GM18873 (cell line): ENCODE measurements around the gene RPS3.
"Not testable (repeated sequence)": the region's sequence is repeated elsewhere in the genome, so short reads cannot be mapped to it uniquely, and the experiment has no call there.

Experiments used
- ATAC-seq: cut with Tn5 transposase; IDR thresholded peaks from one replicate; pipeline ENCODE4 v1.9.1; 2021; ENCODE audit warnings: mild to moderate bottlenecking, moderate library complexity, moderate number of reproducible peaks; ENCODE audit not compliant: unreplicated experiment, low FRiP score

The RPS3 gene

DNA sequence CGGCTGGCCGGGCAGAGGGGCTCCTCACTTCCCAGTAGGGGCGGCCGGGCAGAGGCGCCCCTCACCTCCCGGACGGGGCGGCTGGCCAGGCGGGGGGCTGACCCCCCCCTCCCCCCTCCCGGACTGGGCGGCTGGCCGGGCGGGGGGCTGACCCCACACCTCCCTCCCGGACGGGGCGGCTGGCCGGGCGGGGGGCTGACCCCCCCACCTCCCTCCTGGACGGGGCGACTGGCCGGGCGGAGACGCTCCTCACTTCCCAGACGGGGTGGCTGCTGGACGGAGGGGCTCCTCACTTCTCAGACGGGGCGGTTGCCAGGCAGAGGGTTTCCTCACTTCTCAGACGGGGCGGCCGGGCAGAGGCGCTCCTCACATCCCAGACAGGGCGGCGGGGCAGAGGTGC is 10.7 kb downstream of the RPS3 start:
- not testable (repeated sequence) for ATAC-seq

DNA sequence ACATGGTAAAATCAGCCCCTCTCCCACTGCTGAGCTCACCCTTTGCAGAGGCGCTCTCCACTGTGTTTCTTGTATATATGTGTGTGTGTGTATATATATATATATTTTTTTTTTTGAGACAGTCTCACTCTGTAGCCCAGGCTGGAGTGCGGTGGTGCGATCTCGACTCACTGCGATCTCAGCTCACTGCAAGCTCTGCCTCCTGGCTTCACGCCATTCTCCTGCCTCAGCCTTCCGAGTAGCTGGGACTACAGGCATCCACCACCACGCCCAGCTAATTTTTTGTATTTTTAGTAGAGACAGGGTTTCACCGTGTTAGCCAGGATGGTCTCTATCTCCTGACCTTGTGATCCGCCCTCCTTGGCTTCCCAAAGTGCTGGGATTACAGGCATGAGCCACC is 13.8 kb downstream of the RPS3 start:
- not testable (repeated sequence) for ATAC-seq

DNA sequence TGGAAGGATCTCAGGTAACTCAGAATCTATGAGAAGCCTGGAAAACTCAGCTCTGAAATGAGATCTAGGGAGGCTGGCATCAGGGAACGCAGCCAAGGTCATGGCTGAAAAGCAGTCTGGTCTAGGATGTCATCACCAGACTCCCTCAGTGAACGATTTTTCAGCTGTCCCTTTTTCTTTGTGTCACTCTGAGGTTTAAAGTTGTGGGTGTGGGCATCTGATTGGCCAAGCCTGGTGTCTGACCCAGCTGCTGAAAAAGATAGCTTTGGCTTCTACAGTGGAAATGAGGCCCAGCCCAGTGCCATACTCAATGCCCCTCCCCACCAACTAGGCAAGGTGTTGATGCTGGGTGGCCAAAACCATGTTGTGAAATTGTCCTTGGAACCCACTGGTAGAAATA is 14.5 kb downstream of the RPS3 start:
- no peak for ATAC-seq

DNA sequence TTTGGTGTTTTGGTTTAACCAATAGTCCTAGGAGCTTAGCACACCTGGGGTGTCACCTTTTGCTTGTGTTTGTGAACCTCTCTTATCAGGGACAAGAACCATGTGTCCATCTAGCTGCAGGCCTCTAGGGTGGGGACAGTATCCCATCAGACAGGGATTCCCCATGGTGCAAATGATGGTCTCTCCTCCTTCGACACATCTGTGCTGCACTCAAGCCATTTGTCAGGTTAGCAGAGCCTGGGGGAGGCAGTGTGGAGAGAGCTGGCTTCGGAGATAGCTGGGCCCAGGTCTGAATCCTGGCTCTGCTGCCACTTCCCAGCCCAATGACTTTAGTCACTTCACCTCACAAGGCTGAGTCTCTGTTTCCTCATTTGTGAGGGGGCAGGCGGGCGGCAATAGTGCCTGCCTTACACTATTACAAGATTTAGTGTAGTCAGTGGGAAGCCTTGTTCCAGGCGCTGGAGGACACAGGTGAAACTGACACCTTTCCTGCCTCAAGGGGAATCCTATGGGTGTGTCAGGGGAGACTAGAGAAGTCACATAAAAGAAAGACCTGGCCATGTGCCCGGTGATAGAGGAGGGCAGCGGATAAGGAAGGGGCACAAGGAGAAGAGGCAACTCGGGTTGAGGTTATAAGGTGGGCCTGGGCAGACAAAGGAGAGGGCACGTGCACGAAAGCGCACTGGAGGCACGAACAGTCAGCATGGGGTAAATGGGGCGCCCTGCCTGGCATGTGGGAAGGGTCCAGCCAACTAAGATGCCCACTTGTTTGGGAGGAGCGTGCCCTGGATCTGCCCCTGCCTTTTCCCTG is 21.1 kb downstream of the RPS3 start:
- no peak for ATAC-seq

DNA sequence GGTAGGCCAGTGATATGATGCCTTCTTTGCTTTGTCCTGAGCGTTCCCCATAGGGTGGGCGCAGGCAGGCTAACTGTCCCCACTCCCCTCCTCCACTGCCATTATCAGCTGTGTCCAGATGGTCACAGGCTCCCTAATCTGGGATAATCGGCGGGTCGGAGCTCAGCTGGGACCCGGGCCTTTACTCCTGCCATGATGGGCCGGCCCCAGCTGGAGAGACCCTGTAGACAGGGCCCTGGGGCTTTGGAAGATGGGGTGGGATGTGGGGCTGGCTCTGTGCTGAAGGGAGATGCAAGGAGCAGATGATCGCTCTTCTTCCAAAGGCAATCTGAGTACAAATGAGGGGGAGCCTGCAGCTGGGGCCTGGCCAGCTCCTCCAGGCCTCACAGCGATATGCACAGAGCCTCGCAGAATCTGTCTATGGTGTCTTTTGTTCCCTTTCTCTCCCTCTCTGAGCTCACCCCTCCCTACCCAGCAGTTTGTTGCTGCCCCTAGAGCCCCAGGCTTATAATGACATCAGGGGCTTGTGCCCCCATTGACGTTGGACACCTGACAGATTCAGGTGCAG is 21.8 kb downstream of the RPS3 start:
- no peak for ATAC-seq

DNA sequence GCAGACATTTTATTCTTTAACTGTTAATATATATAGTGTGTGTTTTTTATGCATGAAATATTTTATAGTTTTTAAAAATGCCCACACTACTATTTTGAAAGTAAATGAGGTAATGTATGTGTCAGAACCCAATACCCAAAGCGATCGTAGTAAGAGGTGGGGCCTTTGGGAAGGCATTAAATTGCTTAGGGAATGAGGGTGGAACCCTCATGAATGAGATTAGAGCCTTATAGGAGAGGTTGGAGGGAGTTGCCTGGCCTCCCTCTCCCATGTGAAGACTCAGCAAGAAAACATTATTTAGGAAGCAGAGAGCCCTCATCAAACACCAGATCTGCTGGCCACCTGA is 22.6 kb downstream of the RPS3 start:
- ATAC-seq = no peak

DNA sequence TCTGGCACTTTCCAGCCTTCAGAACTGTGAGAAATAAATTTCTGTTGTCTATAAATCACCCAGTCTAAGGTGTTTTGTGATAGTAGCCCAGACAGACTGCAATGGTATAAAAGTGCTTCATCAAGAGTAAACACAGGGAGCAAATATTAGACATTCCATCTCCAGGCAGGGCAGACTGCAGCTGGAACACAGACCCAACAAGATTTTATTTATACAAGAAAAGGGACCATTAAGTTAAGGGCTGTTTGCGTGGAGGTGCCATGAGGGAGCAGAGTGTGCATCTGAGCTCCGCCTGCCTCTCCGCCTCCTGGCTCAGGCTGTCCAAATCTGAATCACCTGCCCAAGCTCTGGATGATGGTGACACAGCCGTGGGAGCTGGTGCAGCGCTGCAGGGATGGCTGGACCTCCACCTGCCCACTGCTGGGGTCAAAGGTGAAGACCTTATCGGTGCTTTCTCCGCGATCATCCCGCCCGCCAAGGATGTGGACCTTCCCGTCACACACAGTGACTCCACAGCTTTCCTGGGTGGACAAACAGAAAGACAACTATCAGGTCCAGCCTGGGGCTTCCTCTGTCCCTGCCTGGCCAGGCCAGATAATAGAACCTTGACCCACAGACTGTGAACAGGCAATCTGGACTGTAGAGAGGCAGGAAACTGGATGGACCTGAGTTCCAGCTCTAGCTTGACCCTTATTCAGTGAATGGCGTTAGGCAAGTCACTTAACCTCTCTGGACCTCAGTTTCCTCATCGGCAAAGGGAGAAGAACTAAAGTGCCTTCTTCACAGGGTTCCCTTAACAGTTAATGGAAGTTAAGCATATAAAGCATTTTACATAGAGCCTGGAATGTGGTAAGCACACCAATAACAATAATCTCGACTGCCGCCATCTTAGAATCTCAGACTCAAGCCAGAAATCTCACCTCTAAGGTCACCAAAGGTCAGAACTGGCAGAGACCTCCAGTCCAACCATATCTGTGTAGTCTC is 23.2 kb downstream of the RPS3 start:
- ATAC-seq = no peak

DNA sequence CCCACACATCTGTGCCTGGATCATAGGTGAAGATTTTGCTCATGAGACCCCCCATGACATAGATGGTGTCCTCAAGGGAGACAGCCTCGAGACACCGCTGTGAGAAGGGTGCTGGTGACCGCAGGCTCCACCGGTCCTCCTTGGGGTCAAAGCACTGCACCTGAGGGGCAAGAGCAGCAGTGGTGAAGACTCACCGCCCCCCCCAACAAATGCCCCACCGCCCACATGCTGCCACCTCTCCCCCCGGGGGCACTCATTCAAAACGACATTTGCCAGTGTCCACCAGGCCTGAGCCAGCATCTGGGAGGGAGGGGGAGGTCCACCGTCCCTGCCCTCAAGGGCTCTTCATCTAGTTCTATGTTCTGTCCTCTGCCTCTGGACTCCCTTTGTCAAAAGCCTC is 24.4 kb downstream of the RPS3 start:
- ATAC-seq = no peak

DNA sequence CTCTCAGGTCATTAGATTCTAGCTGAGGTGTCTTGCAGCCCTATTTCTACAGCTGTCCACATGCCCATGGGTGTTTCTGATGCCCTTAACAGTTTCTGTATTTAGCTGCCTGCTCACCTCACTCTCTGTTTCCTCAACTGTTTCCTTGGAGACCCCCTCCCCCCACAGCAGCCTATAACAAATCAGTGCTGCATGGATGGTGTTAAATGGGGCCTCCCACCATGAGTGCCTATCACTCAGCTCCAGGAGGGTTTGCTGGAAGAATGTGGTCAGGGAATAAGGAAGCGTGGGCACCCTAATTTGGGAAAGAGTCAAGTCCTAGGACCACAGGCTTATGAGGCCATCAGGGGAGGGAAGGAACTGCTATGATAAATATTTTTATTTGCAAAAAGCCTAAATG is 25.1 kb downstream of the RPS3 start:
- ATAC-seq = no peak

DNA sequence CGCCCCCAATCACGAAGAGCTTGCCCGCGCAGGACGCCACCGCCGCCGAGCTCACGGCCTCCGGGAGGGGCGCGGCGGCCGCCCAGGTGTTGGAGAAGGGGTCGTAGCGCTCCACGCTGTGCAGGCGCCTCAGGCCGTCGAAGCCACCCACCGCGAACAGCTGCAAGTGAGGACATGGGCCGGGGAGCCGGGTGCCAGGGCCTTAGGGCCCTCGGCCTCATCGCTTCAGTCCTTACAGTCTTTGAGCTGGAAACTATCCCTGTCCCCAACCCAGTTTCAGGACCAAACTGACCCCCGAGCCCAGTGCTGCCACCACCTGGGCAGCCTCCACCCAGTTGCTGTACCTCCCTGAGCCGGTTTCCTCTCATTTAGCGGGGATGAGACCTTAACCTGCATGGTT is 26.1 kb downstream of the RPS3 start:
- ATAC-seq = no peak

DNA sequence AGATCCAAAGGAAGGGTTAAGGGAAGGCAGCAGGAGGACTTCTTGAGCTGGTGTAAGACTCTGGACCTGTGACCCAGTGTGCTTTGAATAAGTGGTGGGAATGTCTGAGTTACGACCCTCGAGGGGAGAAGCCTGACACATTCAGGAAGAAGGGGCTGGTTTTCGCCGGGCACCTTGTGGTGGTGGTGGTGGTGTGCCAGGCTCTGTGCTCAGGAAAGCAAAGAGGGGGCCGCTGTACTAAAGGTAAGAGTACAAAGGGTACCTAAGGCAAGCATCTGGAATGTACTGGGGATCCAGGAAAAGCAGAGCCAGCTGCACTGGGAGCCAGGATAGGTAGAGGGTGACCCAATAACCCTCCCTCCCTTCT is 27.4 kb downstream of the RPS3 start:
- no peak for ATAC-seq

DNA sequence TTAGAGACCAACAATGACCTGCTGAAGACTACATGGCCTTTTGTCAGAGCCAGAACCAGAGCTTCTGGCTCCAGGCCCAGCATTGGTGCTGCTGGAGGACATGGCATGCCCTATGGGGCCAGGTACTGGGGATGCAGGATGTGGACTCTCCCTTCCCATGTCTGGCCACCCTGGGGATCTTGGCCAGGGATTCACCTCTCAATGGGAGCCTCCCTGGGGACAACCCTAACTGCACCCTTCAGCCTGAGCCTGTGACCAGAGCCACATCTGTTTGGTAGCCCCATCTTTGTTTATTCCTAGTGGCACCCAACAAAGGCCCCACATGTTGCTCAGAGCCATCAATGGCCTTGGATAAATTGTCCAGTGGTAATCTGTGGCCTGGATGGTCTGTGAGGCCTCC is 27.9 kb downstream of the RPS3 start:
- ATAC-seq = no peak

DNA sequence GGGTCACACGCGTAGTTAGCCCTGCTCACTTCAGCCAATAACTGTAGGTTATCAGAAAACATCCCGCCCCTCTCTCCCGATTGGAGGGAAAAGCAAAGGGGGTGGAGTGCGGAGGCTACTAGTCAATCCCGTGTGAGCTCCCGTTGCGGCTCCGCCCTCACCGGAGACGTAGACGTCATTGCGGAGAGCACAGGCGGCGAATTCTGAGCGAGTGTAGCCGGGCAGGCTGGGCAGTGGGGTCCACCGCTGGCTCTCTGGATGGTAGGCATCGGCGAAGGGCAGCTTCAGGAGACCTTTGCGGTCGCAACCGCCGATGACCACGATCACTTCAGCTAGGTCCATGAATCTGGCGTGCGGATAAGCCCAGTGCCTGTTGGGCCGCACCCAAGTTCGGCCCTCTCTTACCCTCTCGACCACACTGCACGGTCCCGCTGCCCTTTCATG is 29.0 kb downstream of the RPS3 start:
- peak; percentile 56 for ATAC-seq

DNA sequence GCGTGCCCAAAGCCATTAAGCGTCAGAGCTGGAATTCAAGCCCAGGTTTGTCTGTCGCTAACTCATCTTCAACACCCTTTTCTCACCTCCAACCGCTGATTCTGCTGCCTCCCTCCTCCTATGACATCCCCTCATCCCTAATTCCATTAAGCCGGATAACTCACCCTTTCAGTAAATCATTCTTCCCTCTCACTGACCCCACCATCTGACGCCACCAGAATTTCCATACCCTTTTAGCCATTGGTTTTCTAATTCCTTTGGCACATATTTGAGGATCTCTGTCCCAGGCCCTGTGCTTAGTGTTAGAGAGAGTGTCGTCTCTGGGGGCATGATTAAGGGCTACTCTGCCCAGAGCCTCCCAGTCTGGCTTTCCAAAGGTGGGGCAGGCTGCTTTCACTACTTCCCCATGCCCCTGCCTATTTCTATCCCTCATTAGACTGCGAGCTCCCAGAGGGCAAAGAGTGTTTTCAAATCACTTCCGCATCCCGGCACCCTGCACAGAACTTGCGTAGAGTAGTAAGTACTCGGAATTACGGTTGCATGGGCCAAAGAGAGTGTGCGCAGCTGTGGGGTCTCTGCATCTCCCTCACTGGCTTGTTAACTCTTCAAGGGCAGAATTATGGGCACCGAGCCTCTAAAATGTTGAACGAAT is 29.8 kb downstream of the RPS3 start:
- ATAC-seq = no peak

DNA sequence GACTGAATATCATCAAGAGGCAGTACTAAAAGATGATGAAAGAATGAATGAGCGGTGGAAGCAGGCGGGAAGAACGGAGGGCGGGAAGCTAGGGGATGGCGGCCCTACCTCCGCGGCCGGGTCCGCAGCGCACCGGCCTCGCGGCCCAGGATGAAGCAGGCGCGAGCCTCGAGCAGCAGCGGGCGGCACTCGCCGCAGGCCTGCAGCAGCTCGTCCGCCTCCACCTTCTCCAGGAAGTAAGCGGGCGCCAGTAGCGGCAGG is 30.3 kb downstream of the RPS3 start:
- no peak for ATAC-seq

DNA sequence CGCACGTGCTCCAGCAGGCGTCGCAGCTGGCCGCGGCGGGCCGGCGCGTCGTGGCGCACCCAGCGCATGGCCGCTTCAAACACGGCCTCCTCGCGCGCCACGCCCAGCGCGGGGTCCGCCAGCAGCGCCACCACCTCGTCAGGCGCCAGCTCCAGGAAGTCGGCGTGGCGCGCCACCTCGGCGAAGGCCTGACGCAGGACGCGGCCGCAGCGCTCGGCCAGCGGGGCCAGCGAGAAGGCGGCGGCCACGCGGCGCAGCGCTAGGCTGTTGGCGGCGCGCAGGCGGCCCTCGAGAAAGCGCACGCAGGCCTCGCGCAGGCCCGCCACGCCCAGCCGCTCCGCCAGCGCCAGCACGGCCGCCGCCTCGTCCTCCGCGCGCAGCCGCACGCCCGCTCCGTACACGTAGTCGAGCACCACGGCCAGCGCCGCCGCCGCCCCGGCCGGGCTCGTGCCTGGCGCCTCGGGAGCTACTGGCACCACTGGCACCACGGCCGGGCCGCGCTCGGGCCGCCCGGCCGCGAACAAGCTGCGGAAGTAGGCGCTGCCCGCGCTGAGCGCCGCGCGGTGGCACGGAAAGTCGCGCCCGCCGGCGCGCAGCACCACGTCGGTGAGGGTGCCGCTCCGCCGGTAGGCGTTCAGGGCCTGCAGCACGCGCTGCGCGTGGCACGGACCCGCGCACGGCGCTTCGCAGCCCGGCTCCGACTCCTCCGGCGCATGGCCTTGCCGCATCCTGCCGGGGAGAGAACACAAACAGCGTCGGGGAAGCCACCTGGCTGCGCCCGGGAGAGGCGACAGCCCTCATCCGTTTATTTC is 30.8 kb downstream of the RPS3 start:
- no peak for ATAC-seq

DNA sequence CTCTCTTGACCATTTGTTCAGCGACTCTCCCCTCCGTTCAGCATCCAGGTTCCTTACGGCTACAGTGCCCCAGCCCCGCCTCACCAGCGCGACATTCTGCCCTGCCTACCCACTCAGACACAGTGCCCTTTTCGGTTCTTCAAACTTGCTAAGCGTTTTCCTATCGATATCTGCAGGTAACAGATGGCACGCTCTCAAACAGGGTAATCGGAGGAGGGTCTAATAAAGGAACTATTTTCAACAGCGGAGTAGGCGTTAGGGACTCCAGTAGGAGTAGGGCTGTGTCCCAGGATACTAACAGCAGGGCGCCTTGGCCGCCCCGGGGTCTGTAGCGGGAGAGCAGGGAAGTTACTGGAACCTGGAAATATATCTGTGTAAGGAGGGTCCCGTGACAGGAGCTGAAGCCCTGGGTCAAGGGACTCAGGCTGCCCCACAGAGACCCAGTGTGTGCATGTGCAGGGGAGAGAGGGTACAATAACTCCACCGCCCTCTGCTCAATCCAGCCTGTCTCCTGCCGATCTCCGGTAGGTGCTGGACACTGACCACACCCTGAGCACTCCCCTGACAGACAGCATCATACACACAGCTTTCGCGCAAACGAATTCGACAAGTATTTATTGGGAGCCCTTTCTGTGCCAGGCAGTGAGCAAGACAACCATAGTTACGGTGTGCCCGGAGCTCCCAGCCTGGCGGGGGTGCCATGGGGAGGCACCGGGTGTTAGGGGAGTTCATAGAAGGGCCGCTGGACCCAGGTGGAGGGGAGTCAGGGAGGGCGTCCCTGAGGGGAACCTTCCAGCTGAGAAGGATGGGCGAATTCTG is 31.6 kb downstream of the RPS3 start:
- no peak for ATAC-seq

DNA sequence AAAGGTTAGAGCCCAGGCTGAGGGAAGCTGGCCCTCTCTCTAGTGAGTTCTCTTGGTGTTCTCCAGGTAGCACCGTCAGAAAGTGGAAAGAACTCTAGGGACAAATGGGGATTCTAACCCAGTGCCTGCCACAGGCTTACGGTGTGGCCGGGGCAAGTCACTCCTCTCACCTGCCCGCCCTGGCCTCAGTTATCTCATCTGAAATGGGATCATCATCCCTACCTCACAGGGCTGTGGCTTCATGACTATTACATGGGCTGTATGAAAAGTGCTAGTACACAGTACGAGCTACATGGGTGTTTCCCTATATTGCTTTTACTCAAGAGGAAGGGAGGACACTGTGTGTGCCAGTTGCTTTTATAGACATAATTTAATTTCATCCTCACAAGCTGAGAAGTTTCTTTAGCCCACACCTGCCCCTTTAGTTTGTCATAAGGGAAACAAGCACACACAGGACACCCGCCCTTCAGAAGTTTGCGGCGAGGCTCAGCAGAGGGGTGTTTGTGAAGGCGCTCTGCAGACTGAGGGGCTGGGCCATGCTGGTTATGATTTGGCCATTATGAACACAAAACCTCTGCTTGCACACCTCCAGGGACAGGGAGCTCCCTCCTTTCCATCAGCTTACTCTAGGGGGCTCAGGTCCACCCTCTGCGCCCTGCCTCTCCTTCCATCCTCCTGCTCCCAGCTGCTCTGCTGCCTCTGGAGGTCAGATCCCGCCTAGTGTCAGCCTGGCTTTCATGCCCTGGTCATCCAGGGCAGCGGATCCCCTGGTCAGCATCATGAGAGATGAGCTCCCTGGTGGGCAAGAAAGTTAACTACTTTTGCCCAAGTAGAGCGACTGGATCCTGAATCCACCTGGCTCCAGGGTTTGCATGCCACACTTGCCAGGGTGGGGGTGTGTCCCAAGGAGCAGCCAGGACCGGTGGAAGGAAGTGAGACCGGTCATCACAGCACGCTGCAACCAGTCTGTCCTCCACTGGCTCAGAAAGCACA is 32.5 kb downstream of the RPS3 start:
- no peak for ATAC-seq
